KMS-11 (cell line): Measurements from ENCODE around the gene ZNRF2.
"Not testable (repeated sequence)": the region's sequence is repeated elsewhere in the genome, so short reads cannot be mapped to it uniquely, and the experiment has no call there.

Source experiments
- H2AFZ ChIP-seq: fragments of 200-600 bp; sonication (generic); 2 replicates; pipeline ENCODE4 v1.6.1; 2016; ENCODE audit warnings: antibody characterized with exemption, mixed run types, low read depth
- H3K27ac ChIP-seq: fragments of 200-600 bp; sonication (generic); 2 replicates; pipeline ENCODE4 v1.6.1; 2016; ENCODE audit warnings: mild to moderate bottlenecking, mixed run types
- H3K27me3 ChIP-seq: fragments of 200-600 bp; sonication (generic); 2 replicates; pipeline ENCODE4 v1.6.1; 2017; ENCODE audit warnings: mild to moderate bottlenecking, low read depth, mixed run types, moderate library complexity; ENCODE audit not compliant: insufficient read depth
- H3K36me3 ChIP-seq: fragments of 200-600 bp; sonication (generic); 2 replicates; pipeline ENCODE4 v1.6.1; 2017; ENCODE audit warnings: mild to moderate bottlenecking, mixed run types; ENCODE audit not compliant: insufficient read depth
- H3K4me1 ChIP-seq: fragments of 200-600 bp; sonication (generic); 2 replicates; pipeline ENCODE4 v1.6.1; 2016; ENCODE audit warnings: mild to moderate bottlenecking, low read depth, mixed run types; ENCODE audit not compliant: poor library complexity, severe bottlenecking
- H3K4me2 ChIP-seq: fragments of 200-600 bp; sonication (generic); 2 replicates; pipeline ENCODE4 v1.7.0; 2016; ENCODE audit warnings: mild to moderate bottlenecking, mixed run types
- H3K4me3 ChIP-seq: fragments of 200-600 bp; sonication (generic); IDR thresholded peaks from 2 replicates; pipeline ENCODE4 v1.6.1; 2017; ENCODE audit warnings: low read depth, low read length, mixed read lengths; ENCODE audit not compliant: insufficient read depth
- H3K79me2 ChIP-seq: fragments of 200-600 bp; sonication (generic); 2 replicates; pipeline ENCODE4 v1.6.1; 2016; ENCODE audit warnings: low read depth, mixed run types; ENCODE audit not compliant: insufficient read depth
- H3K9ac ChIP-seq: fragments of 200-600 bp; sonication (generic); 2 replicates; pipeline ENCODE4 v1.6.1; 2016; ENCODE audit warnings: mild to moderate bottlenecking, mixed run types
- H4K20me1 ChIP-seq: fragments of 200-600 bp; sonication (generic); 2 replicates; pipeline ENCODE4 v1.6.1; 2016; ENCODE audit warnings: mild to moderate bottlenecking, mixed run types; ENCODE audit not compliant: insufficient read depth
- TF ChIP-seq, protein P1 (sequence below): fragments of 200-600 bp; sonication (generic); conservative IDR thresholded peaks from 2 replicates; pipeline ENCODE4 v1.6.1; 2017; ENCODE audit warnings: low read depth, mild to moderate bottlenecking, antibody characterized with exemption, low read length, moderate library complexity, mixed read lengths

The ZNRF2 gene

DNA sequence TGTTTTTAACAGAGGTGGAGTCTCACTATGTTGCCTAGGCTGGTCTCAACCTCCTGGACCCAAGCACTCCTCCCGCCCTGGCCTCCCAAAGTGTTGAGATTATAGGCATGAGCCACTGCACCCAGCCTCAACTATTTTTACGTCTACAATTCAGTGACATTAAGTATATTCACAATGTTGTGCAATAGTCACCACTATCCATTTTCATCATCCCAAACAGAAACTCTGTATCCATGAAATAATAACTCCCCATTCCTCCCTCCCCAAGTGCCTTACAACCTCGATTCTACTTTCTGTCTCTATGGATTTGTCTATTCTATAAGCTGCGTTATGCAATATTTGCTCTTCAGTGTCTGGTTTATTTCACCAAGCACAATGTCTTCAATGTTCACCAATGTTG, 20.3 kb upstream of the ZNRF2 start:
- Histone ChIP-seq H3K79me2 (no peaks in the 10 kb centered on the region), H3K9ac (no peak overlapping the region), H3K36me3 (no peaks in the 10 kb centered on the region), H4K20me1 (no peaks in the 10 kb centered on the region), H2AFZ (no peak overlapping the region), H3K27ac (no peak overlapping the region), H3K4me3 (no peak overlapping the region), H3K4me1 (no peaks in the 10 kb centered on the region), H3K27me3 (no peaks in the 10 kb centered on the region), H3K4me2 (no peak overlapping the region)
- TF ChIP-seq, protein P1, sequence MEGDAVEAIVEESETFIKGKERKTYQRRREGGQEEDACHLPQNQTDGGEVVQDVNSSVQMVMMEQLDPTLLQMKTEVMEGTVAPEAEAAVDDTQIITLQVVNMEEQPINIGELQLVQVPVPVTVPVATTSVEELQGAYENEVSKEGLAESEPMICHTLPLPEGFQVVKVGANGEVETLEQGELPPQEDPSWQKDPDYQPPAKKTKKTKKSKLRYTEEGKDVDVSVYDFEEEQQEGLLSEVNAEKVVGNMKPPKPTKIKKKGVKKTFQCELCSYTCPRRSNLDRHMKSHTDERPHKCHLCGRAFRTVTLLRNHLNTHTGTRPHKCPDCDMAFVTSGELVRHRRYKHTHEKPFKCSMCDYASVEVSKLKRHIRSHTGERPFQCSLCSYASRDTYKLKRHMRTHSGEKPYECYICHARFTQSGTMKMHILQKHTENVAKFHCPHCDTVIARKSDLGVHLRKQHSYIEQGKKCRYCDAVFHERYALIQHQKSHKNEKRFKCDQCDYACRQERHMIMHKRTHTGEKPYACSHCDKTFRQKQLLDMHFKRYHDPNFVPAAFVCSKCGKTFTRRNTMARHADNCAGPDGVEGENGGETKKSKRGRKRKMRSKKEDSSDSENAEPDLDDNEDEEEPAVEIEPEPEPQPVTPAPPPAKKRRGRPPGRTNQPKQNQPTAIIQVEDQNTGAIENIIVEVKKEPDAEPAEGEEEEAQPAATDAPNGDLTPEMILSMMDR: no peak

GRCh38 chr7:30265189-30265588, 19.2 kb upstream of the ZNRF2 start:
- not testable (repeated sequence) for H3K9ac ChIP-seq

GRCh38 chr7:30266686-30267085, 17.7 kb upstream of the ZNRF2 start:
- no peaks in the 10 kb centered on the region for H3K27me3 ChIP-seq
- no peaks in the 10 kb centered on the region for H4K20me1 ChIP-seq
- TF ChIP-seq, protein P1: no peak
- H3K4me1 ChIP-seq: no peaks in the 10 kb centered on the region
- no peak overlapping the region for H2AFZ ChIP-seq
- H3K4me2 ChIP-seq: no peak overlapping the region
- no peaks in the 10 kb centered on the region for H3K79me2 ChIP-seq
- no peak overlapping the region for H3K27ac ChIP-seq
- H3K4me3 ChIP-seq: no peak overlapping the region
- no peaks in the 10 kb centered on the region for H3K36me3 ChIP-seq
- H3K9ac ChIP-seq: no peak overlapping the region

More at GRCh38 chr7:30265189-30265588, 19.2 kb upstream of the ZNRF2 start:
- not testable (repeated sequence) for H4K20me1 ChIP-seq, H3K36me3 ChIP-seq, H3K4me2 ChIP-seq, H3K4me1 ChIP-seq, H3K27ac ChIP-seq, H3K4me3 ChIP-seq, H2AFZ ChIP-seq, H3K79me2 ChIP-seq, H3K27me3 ChIP-seq

- Histone ChIP-seq H2AFZ (no peak overlapping the region), H3K27ac (no peak overlapping the region), H3K9ac (no peak overlapping the region), H3K27me3 (no peaks in the 10 kb centered on the region), H3K4me3 (no peak overlapping the region), H3K4me2 (no peak overlapping the region), H4K20me1 (no peaks in the 10 kb centered on the region), H3K79me2 (no peaks in the 10 kb centered on the region), H3K4me1 (no peaks in the 10 kb centered on the region), H3K36me3 (no peaks in the 10 kb centered on the region)
- TF ChIP-seq, protein P1: no peak
These were observed 15.8 kb upstream of the ZNRF2 start for GRCh38 chr7:30268586-30268985.

DNA sequence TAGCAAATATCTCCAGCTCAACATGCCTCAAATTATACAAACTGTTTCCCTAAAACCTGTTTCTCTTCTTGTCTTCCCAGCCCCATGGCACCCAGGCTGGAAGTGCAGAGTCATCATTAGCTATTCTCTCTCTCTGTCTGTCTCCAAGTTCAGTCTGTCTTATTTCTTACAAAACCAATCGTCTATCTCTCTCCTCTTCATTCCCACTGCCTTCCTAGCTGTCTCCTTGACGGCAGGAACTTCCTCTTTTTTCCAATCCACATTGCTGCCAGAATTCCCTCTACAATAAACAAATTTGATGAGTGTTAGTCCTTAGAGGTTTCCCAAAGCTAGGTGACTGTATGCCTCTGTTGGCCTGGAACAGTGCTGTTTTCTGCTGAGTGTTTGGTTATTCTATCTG, 14.9 kb upstream of the ZNRF2 start:
- Histone ChIP-seq H3K9ac (no peak overlapping the region), H3K4me3 (no peak overlapping the region), H3K27me3 (no peaks in the 10 kb centered on the region), H4K20me1 (no peaks in the 10 kb centered on the region), H2AFZ (no peak overlapping the region), H3K4me2 (no peak overlapping the region), H3K79me2 (no peaks in the 10 kb centered on the region), H3K27ac (no peak overlapping the region), H3K36me3 (no peaks in the 10 kb centered on the region), H3K4me1 (no peaks in the 10 kb centered on the region)
- TF ChIP-seq, protein P1: no peak
